Right renal cortex interstitium (tissue), 3 donors: ENCODE measurements around the gene NME3. TPM values are rescaled to one million over a fixed set of nuclear protein-coding genes. Genes with fewer than 3 reads are reported as not detected.

Experiments
- DNase-seq, 3 donors: peaks; one replicate each; pipeline ENCODE4 v3.0.0-alpha.2; 2013; ENCODE audit warnings: low read depth in 3 of 3, low spot score in 2 of 3
- polyA plus RNA-seq, 3 donors: library from polyadenylated mRNA; unstranded; fragments of 120-200 nt; gene quantifications; one replicate each; pipeline ENCODE4 v1.2.1, GENCODE V29; 2013; ENCODE audit not compliant: insufficient read length in 3 of 3

Gene NME3
- polyA plus RNA-seq, 3 donors = 18.8 to 22.1 (median 19.4) TPM

DNA sequence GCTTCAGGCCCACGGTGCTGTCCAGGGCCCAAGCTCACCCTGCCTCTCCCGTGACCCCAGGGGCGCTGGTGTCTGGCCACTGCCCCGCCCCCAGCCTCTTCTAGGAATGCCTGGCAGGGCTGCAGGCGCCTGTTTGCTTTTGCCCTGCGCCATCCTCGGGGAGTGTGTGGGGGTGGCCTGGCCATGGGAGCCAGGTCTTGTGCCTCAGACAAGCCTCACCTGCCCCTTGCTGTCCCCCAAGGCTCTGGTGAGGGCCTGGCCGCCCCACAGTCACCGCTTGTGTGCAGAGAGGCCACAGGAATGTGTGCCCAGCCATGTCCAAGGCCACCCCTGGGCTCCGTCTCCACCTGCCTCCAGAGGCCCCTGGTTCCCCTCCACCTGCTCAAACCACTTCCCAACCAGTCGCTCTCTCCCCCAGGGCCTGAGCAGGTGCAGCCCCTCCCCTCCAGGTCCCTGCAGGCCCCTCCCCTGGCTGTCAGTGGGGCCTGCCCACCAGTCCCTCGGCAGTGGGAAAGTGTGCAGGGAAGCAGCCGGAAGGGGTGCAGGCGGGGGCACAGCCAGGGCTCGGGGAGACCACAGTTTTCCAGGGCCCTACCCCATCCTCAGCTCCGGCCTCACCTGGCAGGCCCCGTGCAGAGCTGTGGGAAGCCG is 23.0 kb upstream of the NME3 start:
- DNase-seq = no peak

DNA sequence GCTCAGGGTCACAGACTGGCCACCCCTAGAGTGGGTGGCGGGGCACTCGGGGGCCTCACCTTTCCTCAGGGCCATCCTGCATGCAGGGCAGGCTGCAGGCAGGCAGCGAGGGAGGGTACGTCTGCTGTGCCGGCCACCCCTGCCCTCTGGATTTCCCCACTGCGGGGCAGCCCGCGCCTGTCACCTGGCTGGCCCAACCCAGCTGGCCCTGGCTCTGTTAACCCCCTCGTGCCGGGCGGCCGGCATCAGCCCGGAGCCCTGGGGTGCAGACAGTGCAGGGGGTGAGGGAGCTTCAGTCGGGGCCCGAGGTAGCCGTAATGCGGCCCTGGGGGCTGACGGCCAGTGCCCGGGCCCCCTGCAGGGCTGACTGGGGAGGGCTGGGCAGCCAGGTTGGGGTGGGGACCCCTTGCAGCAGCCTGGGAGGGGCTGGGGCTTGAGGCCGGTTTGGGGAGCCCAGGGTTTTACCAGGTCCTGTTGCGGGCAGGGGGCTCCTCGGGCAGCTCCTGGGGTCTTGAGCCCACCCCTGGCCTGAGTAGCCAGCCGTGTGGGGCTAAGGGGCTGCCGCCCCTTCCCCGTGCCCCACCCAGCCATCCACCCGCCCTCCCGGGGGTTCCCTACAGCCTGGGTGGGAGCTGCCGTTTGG is 22.4 kb upstream of the NME3 start, which contains the start of gene IGFALS:
IGFALS (minus strand) TSS at position 128 of the 643 bp plus-strand sequence; CDS start at position 75, 53 bp downstream.
- DNase-seq = no peak

DNA sequence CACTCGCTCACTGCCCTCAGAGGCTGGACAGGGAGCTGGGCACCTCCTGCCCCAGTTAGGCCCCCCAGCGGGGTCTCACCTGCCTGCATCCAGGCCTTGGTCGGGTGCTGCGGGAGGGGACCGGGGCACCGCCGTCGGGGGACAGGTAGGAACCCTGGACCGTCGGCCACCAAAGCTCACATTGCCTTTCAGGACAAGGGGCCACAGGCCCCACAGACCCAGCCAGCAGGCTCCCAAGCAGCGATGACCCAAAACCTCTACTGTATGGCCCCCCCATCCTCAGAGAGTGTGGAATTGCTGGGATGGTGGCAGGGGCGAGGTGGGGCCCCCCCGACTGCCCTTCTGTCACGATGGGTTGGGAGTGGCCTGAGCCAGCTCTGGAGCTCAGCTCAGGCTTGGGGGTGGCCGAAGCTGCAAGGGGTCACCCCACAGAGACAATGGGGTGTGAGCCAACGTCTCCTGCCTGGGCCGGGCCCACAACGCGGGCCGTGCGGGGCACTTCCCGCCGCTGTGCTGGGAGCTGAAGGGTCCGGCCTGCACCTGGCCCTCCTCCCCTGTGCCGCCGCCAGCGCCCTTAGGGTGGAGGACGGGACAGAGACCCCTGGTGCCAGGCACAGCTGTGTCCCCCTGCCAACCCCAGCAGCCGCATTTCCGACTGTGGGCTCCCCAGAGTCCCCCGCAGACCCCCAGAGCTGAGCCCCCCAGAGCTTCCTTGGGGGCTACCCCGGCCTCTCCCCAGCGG is 21.7 kb upstream of the NME3 start:
- DNase-seq = no peak

DNA sequence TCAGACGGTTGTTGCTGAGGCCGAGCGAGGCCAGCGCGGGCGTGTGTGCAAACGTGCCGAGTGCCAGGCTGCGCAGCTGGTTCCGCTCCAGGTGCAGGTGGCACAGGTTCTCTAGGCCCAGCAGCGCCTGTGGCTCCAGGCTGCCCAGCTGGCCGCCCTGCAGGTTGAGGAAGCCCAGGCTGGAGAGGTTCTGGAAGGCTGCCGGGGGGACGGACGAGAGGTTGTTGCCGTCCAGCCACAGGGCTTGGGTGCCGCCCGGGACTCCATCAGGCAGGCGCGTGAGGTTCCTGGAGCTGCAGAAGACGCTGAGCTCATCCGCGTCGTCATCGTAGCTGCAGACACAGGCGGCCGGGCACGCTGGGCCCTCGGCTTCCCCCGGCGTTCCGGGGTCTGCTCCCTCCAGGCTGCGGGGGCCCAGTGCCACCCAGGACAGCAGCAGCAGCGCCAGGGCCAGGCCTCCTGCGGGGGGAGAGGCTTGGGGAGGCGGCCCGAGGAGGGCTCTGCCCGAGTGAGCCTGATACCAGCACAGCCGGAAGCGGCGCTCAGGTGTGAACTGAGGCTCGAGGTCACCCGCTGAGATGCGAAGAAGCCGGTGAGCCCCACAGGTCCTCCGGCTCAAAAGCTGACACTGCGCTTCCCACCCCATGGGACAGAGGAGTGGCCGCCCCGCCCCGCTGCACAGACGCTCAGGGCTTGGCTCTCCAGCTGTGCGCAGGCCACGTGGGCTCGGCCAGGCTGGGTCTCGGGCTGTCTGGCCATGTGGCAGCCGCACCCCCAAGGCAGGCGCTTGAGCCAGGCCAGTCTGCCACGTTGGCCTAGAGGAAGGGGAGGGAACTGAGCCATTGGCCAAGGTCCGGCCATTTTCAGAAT is 20.8 kb upstream of the NME3 start:
- DNase-seq = no peak

DNA sequence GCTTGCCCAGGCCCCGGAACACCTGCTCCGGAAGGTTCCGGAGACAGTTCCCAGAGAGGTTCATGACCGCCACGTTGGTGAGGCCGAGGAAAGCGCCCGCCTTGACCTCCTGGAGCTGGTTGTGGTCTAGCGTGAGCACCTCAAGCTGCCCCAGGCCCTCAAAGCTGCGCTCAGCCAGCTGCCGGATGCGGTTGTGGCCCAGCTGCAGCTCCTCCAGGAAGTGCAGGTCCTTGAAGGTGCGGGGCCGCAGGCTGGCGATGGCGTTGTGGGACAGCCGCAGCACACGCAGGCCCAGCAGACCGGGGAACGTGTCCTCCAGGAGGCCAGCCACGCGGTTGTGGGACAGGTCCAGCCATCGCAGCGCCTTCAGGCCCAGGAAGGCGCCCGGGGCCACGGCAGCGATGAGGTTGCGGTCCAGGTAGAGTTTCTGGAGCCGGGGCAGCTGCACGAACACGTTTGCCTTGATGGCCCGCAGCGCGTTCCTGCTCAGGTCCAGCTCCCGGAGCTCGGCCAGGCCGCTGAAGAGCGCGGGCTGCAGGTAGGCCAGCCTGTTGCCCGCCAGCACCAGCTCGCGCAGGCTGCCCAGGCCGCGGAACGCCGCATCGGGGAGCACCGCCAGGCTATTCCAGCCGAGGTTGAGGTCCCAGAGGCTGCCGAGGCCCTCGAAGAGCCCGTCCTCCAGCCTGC is 20.1 kb upstream of the NME3 start:
- no peak for DNase-seq

DNA sequence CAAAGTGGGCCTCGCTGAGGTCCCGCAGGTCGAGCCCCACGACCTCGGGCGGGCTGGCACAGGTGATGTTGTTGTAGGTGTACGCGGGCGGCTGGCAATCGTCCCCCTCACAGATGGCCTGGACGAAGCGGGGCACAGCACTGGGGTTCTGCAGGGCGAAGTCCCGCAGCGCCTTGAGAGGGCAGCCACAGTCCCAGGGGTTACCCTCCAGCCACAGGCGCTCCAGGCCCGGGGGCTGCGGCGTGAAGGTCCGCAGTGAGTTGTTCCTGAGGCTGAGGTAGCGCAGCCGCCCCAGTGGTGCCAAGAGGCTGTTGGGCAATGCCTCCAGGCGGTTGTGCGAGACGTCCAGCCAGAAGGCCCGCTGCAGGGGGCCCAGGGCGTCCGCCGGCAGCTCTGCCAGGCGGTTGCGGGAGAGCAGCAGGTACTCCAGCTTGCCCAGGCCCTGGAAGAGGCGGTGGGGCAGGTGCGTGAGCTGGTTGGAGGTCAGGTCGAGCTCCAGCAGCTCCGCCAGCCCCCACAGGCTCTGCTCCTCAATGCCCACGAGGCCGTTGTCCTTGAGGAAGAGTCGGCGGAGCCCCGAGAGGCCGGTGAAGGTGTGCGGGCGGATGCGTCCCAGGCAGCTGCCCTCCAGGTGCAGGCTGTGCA is 19.4 kb upstream of the NME3 start:
- DNase-seq = no peak

DNA sequence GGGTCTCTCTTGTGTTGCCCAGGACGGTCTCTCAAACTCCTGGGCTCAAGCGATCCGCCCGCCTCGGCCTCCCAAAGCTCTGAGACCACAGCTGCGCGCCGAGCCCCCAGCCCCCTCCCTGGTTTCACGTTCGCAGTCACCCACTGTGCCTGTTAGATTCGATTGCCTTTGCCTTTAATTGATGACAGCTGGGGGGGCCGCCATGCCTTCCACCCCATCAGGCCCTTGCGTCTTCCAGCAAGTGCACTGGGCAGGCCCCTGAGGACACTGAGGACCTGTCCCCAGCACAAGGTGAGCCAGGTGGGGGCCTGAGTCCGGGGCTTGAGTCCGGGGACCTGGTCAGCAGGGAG is 18.9 kb upstream of the NME3 start:
- DNase-seq = no peak

DNA sequence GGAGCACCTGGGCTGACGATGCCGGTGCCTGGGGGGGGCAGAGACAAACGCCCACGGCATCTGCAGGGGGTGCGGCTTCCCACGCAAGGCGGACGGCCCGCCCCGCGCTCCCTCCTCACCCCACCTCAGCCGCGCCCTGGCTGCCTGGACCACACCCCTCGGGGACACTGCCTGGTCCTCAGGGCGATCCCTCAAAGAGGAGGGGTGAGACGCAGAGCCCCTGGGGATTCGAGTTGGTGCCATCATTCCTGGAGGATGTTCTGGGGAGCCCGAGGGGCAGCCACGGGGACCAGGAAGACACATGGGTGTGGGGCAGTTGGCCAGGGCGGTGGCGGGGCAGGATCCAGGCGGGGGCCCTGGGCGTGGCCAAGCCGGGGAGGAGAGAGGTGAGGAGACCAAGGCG is 18.3 kb upstream of the NME3 start:
- no peak for DNase-seq

DNA sequence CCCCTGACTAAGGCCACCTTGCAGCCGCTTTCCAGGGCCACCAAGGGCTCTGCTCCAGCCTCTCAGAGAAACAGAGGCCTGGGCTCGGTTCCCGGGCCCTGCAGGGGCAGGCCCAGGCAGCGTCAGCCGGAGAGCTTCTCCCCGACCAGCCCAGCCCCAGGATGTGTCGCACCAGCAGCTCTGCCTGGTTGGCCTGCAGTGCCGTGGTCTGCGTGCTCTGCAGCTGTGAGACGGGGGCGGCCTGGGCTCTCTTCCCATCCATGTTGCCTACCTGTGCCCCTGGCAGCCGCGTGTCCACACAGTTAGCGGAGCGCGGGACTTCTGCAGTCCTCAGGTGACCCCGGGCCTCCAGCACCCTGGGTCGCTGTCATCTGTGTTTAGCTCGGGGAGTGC is 17.4 kb upstream of the NME3 start:
- DNase-seq = no peak

DNA sequence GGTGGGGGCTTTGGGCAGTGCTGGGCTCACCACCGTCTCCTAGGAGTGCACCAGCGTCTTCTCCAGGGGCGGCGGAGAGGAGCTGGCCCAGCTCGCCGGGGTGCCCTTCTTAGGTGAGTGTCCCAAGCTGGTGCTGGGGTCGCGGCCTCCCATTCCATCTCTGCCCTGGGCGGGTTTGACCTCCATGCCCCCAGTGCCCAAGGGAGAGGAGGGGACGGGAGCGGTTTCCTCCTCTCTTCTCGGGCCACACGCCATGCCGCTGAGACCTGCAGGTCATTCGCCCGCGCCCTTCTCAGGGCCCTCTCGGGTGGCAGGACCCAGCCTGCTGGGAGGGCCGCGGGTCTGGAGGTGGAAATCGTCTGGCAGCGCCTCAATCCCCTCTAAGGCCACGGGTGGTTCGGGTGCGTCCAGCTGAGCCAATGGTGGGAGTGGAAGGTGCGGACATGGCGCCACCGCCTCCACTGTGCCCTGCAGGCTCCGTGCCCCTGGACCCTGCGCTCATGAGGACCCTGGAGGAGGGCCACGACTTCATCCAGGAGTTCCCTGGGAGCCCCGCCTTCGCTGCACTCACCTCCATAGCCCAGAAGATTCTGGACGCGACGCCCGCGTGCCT is 16.9 kb upstream of the NME3 start:
- no peak for DNase-seq

DNA sequence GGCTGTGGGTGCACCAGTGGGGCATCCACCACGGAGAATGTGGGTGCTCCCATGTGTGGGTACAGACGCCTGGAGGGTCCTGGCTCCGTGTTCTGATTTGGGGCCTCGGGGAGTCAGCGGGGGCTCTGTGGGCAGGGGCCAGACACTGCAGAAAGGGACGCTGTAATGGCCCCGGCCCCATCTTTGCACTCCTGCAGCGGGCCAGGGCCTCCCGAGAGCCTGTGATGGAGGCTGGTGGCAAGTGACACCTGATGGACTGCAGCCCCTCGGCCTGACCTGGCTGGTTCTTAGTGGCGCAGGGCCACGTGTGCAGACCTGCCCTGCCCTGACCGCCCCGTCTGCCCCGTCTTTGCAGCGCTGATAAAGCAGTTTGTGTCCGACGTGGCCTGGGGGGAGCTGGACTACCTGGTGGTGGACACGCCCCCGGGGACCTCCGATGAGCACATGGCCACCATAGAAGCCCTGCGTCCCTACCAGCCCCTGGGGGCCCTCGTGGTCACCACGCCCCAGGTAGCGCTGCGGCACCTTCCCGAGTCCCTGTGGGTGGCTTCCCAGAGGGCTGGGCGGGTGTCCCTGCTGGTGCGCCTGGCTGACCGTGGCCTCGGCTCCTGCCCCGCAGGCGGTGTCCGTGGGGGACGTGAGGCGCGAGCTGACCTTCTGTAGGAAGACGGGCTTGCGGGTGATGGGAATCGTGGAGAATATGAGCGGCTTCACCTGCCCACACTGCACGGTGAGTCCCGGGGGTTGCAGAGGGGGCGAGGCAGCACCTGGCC is 16.2 kb upstream of the NME3 start:
- no peak for DNase-seq

DNA sequence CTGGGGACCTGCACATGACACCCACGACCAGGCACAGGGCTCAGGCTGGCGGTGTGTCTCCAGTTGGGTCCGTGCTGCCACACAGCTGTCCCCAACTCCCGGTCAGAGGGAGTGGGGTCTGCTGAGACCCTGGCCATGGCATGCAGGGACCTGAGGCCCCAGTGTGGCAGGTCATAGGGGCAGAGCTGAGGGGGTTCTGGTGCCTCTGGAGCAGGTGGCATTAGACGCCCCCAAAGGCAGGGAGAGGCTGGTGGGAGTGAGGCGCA is 15.6 kb upstream of the NME3 start:
- DNase-seq = no peak

DNA sequence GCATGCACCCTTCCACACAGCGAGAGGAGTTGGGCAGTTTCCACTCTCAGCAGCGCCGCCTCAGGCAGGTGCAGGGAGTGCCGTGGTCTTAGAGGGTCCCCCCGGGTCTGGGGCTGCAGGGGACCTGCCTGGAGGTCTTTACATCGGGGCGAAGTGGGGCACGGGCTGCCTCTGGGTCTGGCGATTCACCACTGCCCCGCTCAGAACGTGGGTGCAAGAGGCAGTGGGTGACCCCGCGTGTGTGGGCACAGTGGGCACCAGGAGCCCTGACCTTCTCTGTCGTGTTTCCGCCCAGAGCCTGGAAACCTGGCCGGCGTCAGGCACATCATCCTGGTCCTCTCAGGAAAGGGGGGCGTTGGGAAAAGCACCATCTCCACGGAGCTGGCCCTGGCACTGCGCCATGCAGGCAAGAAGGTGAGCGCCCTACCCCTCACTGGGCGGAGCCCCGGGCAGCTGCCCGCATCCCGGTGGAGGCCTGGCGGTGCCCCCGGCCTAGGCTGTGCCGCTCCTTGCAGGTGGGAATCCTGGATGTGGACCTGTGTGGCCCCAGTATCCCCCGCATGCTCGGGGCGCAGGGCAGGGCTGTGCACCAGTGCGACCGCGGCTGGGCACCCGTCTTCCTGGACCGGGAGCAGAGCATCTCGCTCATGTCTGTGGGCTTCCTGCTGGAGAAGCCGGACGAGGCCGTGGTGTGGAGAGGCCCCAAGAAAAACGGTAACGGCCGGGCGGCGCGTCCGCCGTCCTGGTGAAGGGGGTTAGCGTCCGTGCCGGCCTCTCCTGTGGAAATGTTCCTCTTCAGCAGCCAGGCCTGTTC is 15.1 kb upstream of the NME3 start:
- no peak for DNase-seq

DNA sequence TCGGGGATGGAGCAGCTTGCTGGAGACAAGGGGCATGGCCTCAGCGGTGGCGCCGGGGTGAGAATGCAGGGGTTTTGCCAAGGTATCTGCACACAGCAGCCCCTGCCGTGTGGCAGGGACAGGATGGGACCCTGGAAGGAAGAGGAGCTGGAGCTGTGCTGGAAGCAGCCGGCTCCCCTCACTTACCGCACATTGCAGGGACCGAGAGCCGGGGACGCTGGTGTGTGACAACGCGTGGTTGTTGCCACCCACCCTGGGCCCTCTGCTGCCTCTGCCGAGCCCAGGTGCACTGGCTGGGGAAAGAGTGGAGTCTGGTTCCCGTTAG is 14.5 kb upstream of the NME3 start:
- DNase-seq = no peak

DNA sequence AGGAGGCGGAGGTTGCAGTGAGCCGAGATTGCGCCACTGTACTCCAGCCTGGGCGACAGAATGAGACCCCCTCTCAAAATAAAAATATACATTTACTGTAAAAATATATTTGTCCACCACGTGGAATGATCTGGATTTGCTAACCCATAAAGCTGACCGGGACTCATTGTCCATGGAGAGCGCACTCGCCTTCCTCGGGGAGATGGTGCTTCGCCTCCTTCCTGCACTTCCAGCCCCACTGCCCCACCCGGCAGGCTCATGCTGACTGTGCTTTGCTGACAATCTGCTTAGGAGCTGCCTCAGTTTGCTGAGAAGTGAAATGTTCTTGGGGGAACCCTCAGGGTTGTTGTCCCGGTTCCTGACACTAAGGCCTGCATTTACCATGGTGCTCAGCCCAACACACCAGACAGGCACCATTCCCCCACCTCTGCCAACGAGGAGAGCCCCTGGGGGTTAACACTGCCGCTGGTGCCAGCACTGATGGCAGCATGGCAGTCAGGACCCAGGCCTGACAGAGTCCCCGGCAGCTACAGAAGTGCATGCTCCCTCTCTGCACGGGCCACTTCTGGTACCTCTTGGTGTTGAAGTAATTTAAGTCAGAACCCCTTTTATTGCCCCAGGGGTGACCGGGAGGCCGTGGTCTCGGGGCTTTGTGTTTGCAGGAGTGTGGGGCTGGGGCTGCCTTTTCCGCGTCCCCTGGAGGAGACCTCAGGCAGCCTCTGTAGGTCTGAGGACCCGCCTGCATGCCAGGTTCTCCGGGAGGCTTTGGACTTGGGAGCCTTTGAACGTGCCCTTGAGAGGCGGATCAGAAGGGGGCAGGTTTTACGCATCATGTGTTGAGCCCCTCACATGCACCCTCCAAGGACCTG is 13.9 kb upstream of the NME3 start:
- no peak for DNase-seq

DNA sequence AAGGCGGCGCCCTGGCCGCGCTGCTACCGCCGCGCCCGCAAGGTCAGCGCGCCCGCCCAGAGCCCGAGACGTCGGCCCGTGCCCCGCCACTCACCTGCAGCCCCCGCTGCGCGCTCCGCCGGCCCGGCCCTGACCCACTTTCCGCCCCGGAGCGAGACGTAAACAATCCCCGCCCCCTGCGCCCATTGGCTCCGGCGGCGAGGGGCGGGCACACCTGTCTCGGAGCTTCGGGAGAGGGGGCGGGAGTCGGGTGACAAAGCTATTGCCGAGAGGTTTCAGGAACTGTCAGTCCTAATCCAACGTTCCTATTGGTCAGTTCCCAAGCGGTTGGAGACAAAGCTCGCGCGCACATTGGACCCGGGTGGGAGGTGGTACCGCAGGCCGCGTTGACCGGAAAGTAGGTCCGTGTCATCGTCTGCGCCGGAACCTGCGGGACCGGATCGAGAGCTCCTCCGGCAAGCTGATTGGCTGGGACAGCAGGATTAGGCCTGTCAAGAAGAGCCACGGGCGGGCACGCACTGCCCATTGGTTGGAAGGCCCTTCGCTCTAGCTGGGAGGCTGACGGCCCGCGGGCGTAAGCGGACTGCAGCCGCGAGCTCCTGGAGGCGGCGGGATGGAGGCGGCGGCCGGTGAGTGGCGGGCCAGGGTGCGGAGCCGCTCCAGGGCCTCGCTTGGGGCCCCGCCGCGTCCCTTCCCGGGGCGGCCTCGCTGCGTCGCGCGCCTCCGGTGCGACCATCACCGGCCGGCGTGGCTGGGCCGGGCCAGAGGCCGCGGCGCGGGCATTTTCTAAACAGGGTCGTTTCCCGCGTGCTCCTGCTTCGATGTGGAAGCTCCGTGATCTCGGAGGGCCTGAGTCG is 11.3 kb upstream of the NME3 start, which contains the start of the genes NUBP2 and SPSB3:
NUBP2 (plus strand) TSS at position 553 of the 857 bp plus-strand sequence; CDS start at position 614, 61 bp downstream.
SPSB3 (minus strand) TSS at position 164 of the 857 bp plus-strand sequence. CDS start 1,088 bp downstream, outside the sequence.
- DNase-seq = peak; percentile 97 to 100 (median 99)
